Endothelial cell of umbilical vein (primary cell): ENCODE results near the gene TBC1D14. TPM values are rescaled to one million over a fixed set of nuclear protein-coding genes. Genes with fewer than 3 reads are reported as not detected.

Experiments
- BruUV-seq: library from RNA; stranded (reverse); fragments of 400-500 nt; replicated peaks from 2 replicates; lab custom pipeline; 2021; lab: Mats Ljungman, UMichigan
- CTCF ChIA-PET: fragments of 300-600, 350-600 bp; sonication (Branson Sonifier 250); formaldehyde crosslinking; loops from one replicate; lab custom pipeline; 2021; ENCODE audit warnings: antibody characterized with exemption, inconsistent platforms; lab: Charles Lee
- POLR2A ChIA-PET: fragments of 300-600, 350-600 bp; sonication (Branson Sonifier 250); formaldehyde crosslinking; loops from one replicate; lab custom pipeline; 2021; ENCODE audit warnings: antibody characterized with exemption, inconsistent platforms; lab: Charles Lee
- DNase-seq: peaks from one replicate; pipeline ENCODE4 v3.0.0-alpha.2; 2011; ENCODE audit warnings: low read depth, low spot score
- FAIRE-seq: peaks from 2 replicates; lab custom pipeline; 2011; peaks lifted over from hg19 to GRCh38; lab: Jason Lieb, UNC
- H2AFZ ChIP-seq: 2 replicates; pipeline ENCODE4 v1.6.0; 2012; ENCODE audit warnings: low read depth, low read length, control low read depth, inconsistent platforms
- H3K27ac ChIP-seq: 2 replicates; pipeline ENCODE4 v1.5.1; 2011; ENCODE audit warnings: low read depth, mild to moderate bottlenecking, control low read depth, low read length, moderate library complexity; ENCODE audit not compliant: insufficient read depth
- H3K27me3 ChIP-seq, 2 experiments: 2 replicates each; pipeline versions ENCODE4 v1.6.0 to v1.6.1; 2011; ENCODE audit warnings: low read length in 2 of 2, mixed read lengths in 1 of 2; ENCODE audit not compliant: control insufficient read depth in 2 of 2, insufficient read depth in 2 of 2
- H3K36me3 ChIP-seq, 2 experiments: 2 replicates in 1 of 2; 3 replicates in 1 of 2; pipeline ENCODE4 v1.5.1; 2011; ENCODE audit warnings: low read length in 2 of 2, mild to moderate bottlenecking in 1 of 2, moderate library complexity in 1 of 2; ENCODE audit not compliant: control insufficient read depth in 2 of 2, insufficient read depth in 2 of 2; ENCODE audit errors: extremely low read depth in 1 of 2
- H3K4me1 ChIP-seq: 3 replicates; pipeline ENCODE4 v1.5.1; 2011; ENCODE audit warnings: mild to moderate bottlenecking, low read length; ENCODE audit not compliant: control insufficient read depth, insufficient read depth; ENCODE audit errors: extremely low read depth
- H3K4me2 ChIP-seq: 2 replicates; pipeline ENCODE4 v1.6.1; 2011; ENCODE audit warnings: low read length, control low read depth, mixed read lengths; ENCODE audit not compliant: insufficient read depth
- H3K4me3 ChIP-seq, 3 experiments: fragments of 200-600 bp in 1 of 3; sonication (generic), shearing (Covaris generic) in 1 of 3; replicated peaks in 1 of 3; 2 replicates each; pipeline ENCODE4 v1.5.1; 2011 to 2016; ENCODE audit warnings: control low read depth in 3 of 3, low read length in 3 of 3, mild to moderate bottlenecking in 2 of 3, inconsistent platforms in 1 of 3, low read depth in 1 of 3, moderate library complexity in 1 of 3; ENCODE audit not compliant: insufficient read depth in 1 of 3
- H3K79me2 ChIP-seq: 2 replicates; pipeline ENCODE4 v1.6.0; 2012; ENCODE audit warnings: low read length, inconsistent platforms; ENCODE audit not compliant: control insufficient read depth, insufficient read depth
- H3K9ac ChIP-seq: replicated peaks from 2 replicates; pipeline ENCODE3; 2011; ENCODE audit warnings: low read length, control low read depth; ENCODE audit not compliant: insufficient read depth; ENCODE audit errors: extremely low read depth
- H3K9me1 ChIP-seq: replicated peaks from 3 replicates; pipeline ENCODE4 v1.6.0; 2011; ENCODE audit warnings: mild to moderate bottlenecking, low read length; ENCODE audit not compliant: control insufficient read depth, insufficient read depth; ENCODE audit errors: extremely low read depth
- H3K9me3 ChIP-seq: replicated peaks from 2 replicates; pipeline ENCODE4 v1.5.1; 2012; ENCODE audit warnings: low read length, inconsistent platforms; ENCODE audit not compliant: control insufficient read depth, insufficient read depth
- H4K20me1 ChIP-seq: replicated peaks from 2 replicates; pipeline ENCODE3; 2011; ENCODE audit warnings: mild to moderate bottlenecking, low read length; ENCODE audit not compliant: control insufficient read depth, insufficient read depth; ENCODE audit errors: extremely low read depth
- EZH2 ChIP-seq: IDR thresholded peaks from 2 replicates; pipeline ENCODE4 v1.6.1; 2012; ENCODE audit warnings: borderline replicate concordance, low read depth, mild to moderate bottlenecking, moderate library complexity, low read length, inconsistent platforms; ENCODE audit not compliant: severe bottlenecking
- FOS ChIP-seq: IDR thresholded peaks from 2 replicates; pipeline ENCODE4 v1.6.1; 2011; ENCODE audit warnings: mild to moderate bottlenecking, low read length, moderate library complexity, borderline replicate concordance; ENCODE audit not compliant: insufficient read depth
- JUN ChIP-seq: IDR thresholded peaks from 2 replicates; pipeline ENCODE4 v1.6.1; 2011; ENCODE audit warnings: borderline replicate concordance, low read depth; ENCODE audit not compliant: insufficient read length, insufficient read depth
- MYC ChIP-seq: IDR thresholded peaks from one replicate; pipeline ENCODE4 v1.6.1; 2011; ENCODE audit warnings: mild to moderate bottlenecking, low read depth, low read length
- POLR2AphosphoS5 ChIP-seq: IDR thresholded peaks from 2 replicates; pipeline ENCODE4 v1.6.1; 2012; ENCODE audit warnings: low read depth, mild to moderate bottlenecking, control low read depth, low read length, moderate library complexity; ENCODE audit not compliant: insufficient read depth
- dilution Hi-C: fragments of 300-500 bp; cut with MboI; formaldehyde crosslinking; loops from one replicate; pipeline ENCODE4 v1.15.0; 2019; ENCODE audit warnings: low sequenced_read_pairs; ENCODE audit not compliant: extremely low pct_ligation_motif_present
- intact Hi-C: fragments of 100-400 bp; cut with micrococcal nuclease; formaldehyde crosslinking; loops from one replicate; pipeline ENCODE4 v1.10.0; 2022
- polyA plus RNA-seq, 4 experiments: library from polyadenylated mRNA; depleted of rRNA in 3 of 4; stranded (reverse) in 3 of 4; unstranded in 1 of 4; fragments of >200 nt; gene quantifications; 2 replicates each; pipeline versions ENCODE4 v1.2.1 to v1.2.3, GENCODE V29; 2011 to 2012; ENCODE audit warnings: missing spikeins in 1 of 4
- total RNA-seq: library from RNA; stranded (reverse); gene quantifications from 2 replicates; pipeline ENCODE4 v1.2.3, GENCODE V29; 2021
- TF ChIP-seq, protein P1 (sequence below): IDR thresholded peaks from 2 replicates; pipeline ENCODE4 v1.6.1; 2011; ENCODE audit not compliant: insufficient read depth, insufficient read length
- TF ChIP-seq, protein P2 (sequence below), 2 donors: IDR thresholded peaks; 1 replicate in 1 of 2; 2 replicates in 1 of 2; pipeline ENCODE4 v1.5.1; 2011; ENCODE audit warnings: low read length in 2 of 2, mild to moderate bottlenecking in 2 of 2, moderate library complexity in 2 of 2, control low read depth in 1 of 2, inconsistent platforms in 1 of 2, low read depth in 1 of 2; ENCODE audit not compliant: insufficient read depth in 1 of 2; ENCODE audit errors: extremely low read depth in 1 of 2

Gene TBC1D14
- total and polyA plus RNA-seq, 2 donors (not counting 3 experiments of a cell fraction or from before 2014, with no cell fraction given), result 23.7 to 24.8 TPM

DNA sequence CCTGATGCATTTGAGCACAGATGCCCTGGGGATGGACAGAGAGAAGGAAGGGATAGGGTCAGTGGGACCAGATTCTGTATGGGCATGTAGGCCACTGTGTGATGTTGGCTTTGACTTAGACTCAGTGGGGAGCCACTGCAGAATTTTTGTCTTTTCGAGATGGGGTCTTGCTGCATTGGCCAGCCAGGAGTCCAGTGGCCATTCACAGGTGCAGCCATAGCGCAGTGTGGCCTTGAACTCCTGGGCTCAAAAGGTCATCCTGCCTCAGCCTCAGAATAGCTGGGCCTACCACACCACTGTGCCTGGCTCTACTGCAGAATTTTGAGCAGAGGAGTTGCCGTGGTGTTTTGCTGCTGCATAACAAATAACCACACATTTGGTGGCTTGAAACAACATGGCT lies 22.8 kb downstream of the TBC1D14 start:
- Histone ChIP-seq H3K9me3 (no peaks in the 10 kb centered on the region), H3K4me2 (no peak overlapping the region), H3K9ac (no peak overlapping the region), H2AFZ (no peak overlapping the region), H4K20me1 (no peaks in the 10 kb centered on the region), H3K27ac (no peak overlapping the region), H3K79me2 (no peaks in the 10 kb centered on the region), H3K4me1 (no peaks in the 10 kb centered on the region), H3K36me3 (no peaks in the 10 kb centered on the region), H3K4me3 (no peak overlapping the region), H3K9me1 (no peaks in the 10 kb centered on the region), H3K27me3 (no peaks in the 10 kb centered on the region)
- DNase-seq (no peak), FAIRE-seq (no peak)
- POLR2A ChIA-PET, result no interaction called here
- TF ChIP-seq, protein P1, sequence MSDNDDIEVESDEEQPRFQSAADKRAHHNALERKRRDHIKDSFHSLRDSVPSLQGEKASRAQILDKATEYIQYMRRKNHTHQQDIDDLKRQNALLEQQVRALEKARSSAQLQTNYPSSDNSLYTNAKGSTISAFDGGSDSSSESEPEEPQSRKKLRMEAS, result no peak
- no peak for TF ChIP-seq JUN
- TF ChIP-seq, protein P2, sequence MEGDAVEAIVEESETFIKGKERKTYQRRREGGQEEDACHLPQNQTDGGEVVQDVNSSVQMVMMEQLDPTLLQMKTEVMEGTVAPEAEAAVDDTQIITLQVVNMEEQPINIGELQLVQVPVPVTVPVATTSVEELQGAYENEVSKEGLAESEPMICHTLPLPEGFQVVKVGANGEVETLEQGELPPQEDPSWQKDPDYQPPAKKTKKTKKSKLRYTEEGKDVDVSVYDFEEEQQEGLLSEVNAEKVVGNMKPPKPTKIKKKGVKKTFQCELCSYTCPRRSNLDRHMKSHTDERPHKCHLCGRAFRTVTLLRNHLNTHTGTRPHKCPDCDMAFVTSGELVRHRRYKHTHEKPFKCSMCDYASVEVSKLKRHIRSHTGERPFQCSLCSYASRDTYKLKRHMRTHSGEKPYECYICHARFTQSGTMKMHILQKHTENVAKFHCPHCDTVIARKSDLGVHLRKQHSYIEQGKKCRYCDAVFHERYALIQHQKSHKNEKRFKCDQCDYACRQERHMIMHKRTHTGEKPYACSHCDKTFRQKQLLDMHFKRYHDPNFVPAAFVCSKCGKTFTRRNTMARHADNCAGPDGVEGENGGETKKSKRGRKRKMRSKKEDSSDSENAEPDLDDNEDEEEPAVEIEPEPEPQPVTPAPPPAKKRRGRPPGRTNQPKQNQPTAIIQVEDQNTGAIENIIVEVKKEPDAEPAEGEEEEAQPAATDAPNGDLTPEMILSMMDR (IDR thresholded peaks at IDR 0.05; ENCODE audit: extremely low read depth in 1 of 2, insufficient read depth in 1 of 2, low read depth in 1 of 2, low read length in 2 of 2), result no peak
- TF ChIP-seq EZH2, result no peak
- TF ChIP-seq FOS, result no peak
- CTCF ChIA-PET, result no interaction called here
- intact Hi-C loops (no loop called here), dilution Hi-C loops (no loop called here)
- BruUV-seq, result no TSS peak

- ChIA-PET CTCF (no interaction called here), POLR2A (no interaction called here)
- H2AFZ ChIP-seq, result no peak overlapping the region
- no TSS peak for BruUV-seq
- H3K4me2 ChIP-seq, result no peak overlapping the region
- no peaks in the 10 kb centered on the region for H3K79me2 ChIP-seq
- no peak overlapping the region for H3K9ac ChIP-seq
- H3K9me1 ChIP-seq, result no peaks in the 10 kb centered on the region
- peaks cover 2% of the 10 kb centered on the region for H3K4me1 ChIP-seq
- FAIRE-seq (no peak), DNase-seq (no peak)
- no peaks in the 10 kb centered on the region for H4K20me1 ChIP-seq
- H3K4me3 ChIP-seq, result no peak overlapping the region
- intact Hi-C loops, result no loop called here
- TF ChIP-seq POLR2AphosphoS5 (no peak), JUN (no peak), FOS (no peak), MYC (no peak)
- TF ChIP-seq, protein P2 (IDR thresholded peaks at IDR 0.05; ENCODE audit: extremely low read depth in 1 of 2, insufficient read depth in 1 of 2, low read depth in 1 of 2, low read length in 2 of 2), result no peak
- H3K36me3 ChIP-seq, result no peaks in the 10 kb centered on the region
- no peak overlapping the region for H3K27ac ChIP-seq
- dilution Hi-C loops, result no loop called here
- H3K9me3 ChIP-seq, result no peaks in the 10 kb centered on the region
- H3K27me3 ChIP-seq, result no peaks in the 10 kb centered on the region
Measured at GRCh38 chr4:6932918-6933317, 23.3 kb downstream of the TBC1D14 start.
